HCT116 (cell line): ENCODE results near the gene MSH3.

ENCODE experiments used
- EGR1 ChIP-seq: IDR thresholded peaks from 2 replicates; pipeline ENCODE4 v1.6.1; 2012; ENCODE audit warnings: low read depth
- EZH2 ChIP-seq: fragments of 200-600 bp; sonication (generic); IDR thresholded peaks from 2 replicates; pipeline ENCODE4 v1.6.1; 2017; ENCODE audit warnings: antibody characterized with exemption, mixed run types
- EZH2phosphoT487 ChIP-seq: fragments of 200-600 bp; IDR thresholded peaks from 2 replicates; pipeline ENCODE4 v1.6.1; 2018; ENCODE audit warnings: antibody characterized with exemption, borderline replicate concordance
- POLR2A ChIP-seq: IDR thresholded peaks from 2 replicates; pipeline ENCODE4 v1.7.0; 2011; ENCODE audit warnings: borderline replicate concordance; ENCODE audit not compliant: insufficient read depth, insufficient read length; ENCODE audit errors: extremely low read depth
- POLR2AphosphoS5 ChIP-seq: IDR thresholded peaks from 2 replicates; pipeline ENCODE4 v1.6.1; 2011; ENCODE audit warnings: mild to moderate bottlenecking, low read depth, low read length, moderate library complexity
- RAD21 ChIP-seq: IDR thresholded peaks from 2 replicates; pipeline ENCODE4 v1.6.1; 2012; ENCODE audit warnings: low read depth, mild to moderate bottlenecking
- REST ChIP-seq: IDR thresholded peaks from 2 replicates; pipeline ENCODE4 v1.6.1; 2012; ENCODE audit warnings: low read depth
- SIN3A ChIP-seq: IDR thresholded peaks from 2 replicates; pipeline ENCODE4 v1.6.1; 2012; ENCODE audit warnings: low read depth
- SRF ChIP-seq: IDR thresholded peaks from 2 replicates; pipeline ENCODE4 v1.6.1; 2012; ENCODE audit warnings: low read depth
- ZNF274 ChIP-seq: fragments of 200-500 bp; sonication (Bioruptor generic); IDR thresholded peaks from 2 replicates; pipeline ENCODE4 v1.6.1; 2014; ENCODE audit warnings: mild to moderate bottlenecking, low read depth, low read length, inconsistent platforms
- TF ChIP-seq, protein P1 (sequence below), 3 experiments: fragments of 200-600 bp in 1 of 3; sonication (generic) in 1 of 3; IDR thresholded peaks in 2 of 3; conservative IDR thresholded peaks in 1 of 3; 2 replicates each; pipeline ENCODE4 v1.5.1; 2012 to 2017; ENCODE audit warnings: low read depth in 2 of 3, low read length in 2 of 3, antibody characterized with exemption in 1 of 3, borderline replicate concordance in 1 of 3, control low read depth in 1 of 3, mild to moderate bottlenecking in 1 of 3, mixed read lengths in 1 of 3, mixed run types in 1 of 3, moderate library complexity in 1 of 3; ENCODE audit not compliant: insufficient read depth in 1 of 3

DNA sequence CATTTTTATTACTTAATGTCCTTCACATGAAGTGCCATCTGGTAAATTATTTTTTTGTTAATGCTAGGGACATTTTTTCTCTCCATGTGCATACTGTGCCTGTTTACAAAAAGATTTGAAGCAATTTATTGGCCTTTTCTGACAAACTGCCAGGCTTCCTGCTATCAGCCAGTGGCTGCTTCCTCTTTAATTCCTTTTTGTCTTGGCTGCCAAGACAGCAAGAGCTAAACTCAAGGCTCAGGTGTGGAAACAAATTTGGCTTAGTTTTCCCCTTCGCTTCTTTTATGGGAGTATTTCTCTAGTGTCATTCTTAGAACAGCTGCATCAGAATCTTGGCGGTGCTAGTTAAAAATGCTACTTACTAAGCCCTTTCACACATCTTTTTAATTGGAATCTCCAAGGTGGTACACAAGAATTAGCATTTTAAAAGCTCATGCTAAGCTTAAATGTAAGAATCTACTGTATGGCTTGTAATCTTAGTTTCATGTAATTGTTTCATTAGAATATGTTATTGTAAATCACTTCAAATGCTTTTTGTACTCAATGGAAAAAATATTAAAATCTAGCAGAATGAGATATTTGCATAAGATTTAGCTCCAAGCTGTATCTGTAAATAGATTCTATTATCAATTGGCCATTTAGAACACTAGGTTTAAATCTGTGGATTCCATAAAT, 171.5 kb downstream of the MSH3 start:
- TF ChIP-seq, protein P1, sequence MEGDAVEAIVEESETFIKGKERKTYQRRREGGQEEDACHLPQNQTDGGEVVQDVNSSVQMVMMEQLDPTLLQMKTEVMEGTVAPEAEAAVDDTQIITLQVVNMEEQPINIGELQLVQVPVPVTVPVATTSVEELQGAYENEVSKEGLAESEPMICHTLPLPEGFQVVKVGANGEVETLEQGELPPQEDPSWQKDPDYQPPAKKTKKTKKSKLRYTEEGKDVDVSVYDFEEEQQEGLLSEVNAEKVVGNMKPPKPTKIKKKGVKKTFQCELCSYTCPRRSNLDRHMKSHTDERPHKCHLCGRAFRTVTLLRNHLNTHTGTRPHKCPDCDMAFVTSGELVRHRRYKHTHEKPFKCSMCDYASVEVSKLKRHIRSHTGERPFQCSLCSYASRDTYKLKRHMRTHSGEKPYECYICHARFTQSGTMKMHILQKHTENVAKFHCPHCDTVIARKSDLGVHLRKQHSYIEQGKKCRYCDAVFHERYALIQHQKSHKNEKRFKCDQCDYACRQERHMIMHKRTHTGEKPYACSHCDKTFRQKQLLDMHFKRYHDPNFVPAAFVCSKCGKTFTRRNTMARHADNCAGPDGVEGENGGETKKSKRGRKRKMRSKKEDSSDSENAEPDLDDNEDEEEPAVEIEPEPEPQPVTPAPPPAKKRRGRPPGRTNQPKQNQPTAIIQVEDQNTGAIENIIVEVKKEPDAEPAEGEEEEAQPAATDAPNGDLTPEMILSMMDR (IDR thresholded peaks at IDR 0.05 in 2 of 3, conservative IDR thresholded peaks at IDR 0.05 in 1 of 3; ENCODE audit: borderline replicate concordance in 1 of 3, insufficient read depth in 1 of 3, low read depth in 2 of 3, low read length in 2 of 3): no peak
- TF ChIP-seq POLR2AphosphoS5 (no peak), SIN3A (no peak), POLR2A (no peak), RAD21 (no peak), ZNF274 (no peak), EZH2 (no peak), REST (no peak), SRF (no peak), EZH2phosphoT487 (no peak), EGR1 (no peak)
